Fibroblast of skin of back (primary cell): Measurements from ENCODE around the gene KNDC1.

Experiments
- DNase-seq: peaks from one replicate; pipeline ENCODE4 v3.0.0-alpha.2; 2013

KNDC1 gene

GRCh38 chr10:133191651-133192050 is 31.6 kb downstream of the KNDC1 start:
- no peak for DNase-seq

DNA sequence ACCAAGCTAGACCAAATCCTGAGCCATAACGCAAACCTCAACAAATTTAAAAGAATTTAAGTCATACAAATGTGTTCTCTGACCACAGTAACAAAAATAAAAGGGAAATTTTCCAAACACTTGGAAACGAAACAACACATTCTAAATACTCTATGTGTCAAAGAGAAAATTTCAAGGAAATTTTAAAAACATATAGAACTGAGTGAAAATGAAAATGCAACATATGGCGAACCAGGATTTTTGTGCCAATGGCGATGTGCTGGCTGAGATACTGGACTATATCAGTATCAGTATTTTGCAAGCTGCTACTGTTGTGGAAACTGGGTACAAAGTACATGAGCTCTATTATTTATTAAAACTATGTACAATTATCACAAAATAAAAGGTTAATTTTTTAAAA is 34.1 kb downstream of the KNDC1 start:
- no peak for DNase-seq

DNA sequence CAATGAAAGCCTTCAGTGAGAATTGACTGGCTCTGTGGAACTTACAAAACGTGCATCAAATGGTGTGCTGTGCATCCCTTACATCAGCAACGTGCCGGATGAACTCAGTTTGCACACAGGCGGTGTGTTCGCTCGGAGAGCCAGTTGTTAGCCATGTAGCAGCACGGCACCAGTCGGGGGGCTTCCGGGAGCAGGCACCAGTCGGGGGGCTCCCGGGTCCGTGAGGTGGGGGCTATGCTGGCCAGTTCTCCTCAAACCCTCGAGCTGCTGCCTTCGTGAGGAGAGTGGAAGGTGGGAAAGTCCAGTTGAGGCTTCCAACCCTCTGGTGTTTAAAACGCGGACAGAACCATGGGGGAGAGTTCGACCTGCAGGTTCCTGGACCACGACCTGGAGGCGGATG is 35.1 kb downstream of the KNDC1 start:
- no peak for DNase-seq

DNA sequence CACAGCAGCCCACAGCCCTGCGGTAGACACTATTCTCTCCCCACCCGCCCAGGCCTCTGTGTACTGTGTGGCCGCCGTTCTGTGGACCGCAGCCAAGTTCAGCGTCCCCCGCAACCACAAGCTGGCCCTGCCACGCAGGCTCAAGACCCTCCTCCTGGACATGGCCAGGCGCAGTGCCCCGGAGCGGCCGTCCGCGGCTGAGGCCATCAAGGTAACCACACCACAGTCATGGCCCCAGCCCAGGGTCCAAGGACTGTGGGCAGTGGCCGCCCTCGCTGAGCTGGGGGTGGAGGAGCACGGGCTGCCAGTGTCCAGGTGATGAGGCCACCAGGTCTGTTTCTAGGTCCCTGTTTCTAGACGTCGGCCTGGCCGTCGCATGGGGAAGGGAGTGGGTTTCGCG is 35.6 kb downstream of the KNDC1 start:
- no peak for DNase-seq

DNA sequence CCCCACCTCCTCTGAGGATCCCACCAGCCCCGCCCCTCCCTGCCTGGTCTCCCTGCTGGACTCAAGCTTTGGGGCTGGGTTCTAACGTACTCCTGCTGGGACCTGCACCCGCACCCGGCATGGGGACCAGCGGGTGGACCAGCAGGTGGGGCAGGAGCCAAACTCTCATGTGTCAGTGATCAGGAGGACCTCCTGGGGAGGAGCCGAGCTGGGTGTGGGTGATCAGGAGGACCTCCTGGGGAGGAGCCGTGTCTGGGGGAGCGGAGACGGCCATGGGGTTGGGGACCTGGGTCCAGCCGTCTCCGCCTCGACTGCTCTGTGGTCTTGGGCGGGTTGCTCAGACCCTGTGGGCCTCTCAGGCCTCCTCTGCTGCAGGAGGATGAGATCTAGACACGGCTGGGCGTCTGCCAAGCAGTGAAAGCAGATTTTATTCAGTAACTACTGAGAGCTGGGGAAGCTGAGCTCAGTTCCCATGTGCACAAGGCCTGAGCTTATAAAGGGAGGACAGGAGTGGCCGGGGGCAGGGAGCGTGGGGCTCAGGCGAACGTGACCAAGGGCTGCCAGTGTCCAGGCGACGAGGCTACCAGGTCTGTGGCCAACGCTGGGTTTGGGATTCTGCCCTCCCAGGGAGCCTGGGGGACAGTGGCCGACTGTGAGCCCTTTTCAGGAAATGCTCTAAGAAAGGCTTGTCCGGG is 36.3 kb downstream of the KNDC1 start:
- DNase-seq, result no peak

GRCh38 chr10:133196936-133197758 is 37.1 kb downstream of the KNDC1 start:
- DNase-seq, result no peak

DNA sequence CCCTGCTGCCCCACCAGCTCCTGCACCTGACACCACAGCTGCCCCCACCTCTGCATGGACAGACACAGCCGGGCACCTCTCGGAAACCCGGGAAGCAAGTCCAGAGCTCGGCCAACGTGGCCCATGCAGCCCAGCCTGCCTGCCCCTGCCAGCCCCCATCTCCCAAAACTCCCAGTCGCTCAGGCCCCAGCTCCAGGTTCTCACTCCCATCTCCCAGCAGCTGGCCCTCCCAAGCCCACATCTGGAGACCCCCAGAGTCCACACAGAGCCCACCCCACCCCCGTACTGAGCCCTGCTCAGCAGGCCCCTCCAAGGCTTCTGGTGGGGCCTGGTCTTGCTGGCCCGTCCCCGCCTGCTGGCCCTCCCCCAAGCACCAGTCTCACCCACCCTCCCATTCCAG is 37.8 kb downstream of the KNDC1 start:
- no peak for DNase-seq

DNA sequence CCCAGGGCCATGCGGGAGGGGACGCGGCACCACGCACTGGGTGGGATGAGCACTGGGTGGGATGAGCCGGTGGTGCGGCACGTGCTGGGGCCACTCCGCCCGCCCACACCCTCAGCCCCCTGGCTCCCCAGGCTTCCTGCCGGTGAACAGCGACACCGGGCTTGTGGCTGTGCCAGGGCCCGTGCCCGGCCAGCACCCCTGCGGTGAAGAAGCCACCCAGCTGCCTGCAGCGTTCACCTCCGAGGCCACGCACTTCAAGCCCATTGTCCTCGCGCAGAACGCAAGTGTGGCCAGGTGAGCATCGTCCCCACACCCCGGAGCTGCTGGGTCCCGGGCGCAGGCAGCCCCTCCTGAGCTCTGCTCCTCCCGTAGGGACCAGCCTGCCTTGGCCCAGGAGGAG is 38.2 kb downstream of the KNDC1 start:
- DNase-seq, result no peak

DNA sequence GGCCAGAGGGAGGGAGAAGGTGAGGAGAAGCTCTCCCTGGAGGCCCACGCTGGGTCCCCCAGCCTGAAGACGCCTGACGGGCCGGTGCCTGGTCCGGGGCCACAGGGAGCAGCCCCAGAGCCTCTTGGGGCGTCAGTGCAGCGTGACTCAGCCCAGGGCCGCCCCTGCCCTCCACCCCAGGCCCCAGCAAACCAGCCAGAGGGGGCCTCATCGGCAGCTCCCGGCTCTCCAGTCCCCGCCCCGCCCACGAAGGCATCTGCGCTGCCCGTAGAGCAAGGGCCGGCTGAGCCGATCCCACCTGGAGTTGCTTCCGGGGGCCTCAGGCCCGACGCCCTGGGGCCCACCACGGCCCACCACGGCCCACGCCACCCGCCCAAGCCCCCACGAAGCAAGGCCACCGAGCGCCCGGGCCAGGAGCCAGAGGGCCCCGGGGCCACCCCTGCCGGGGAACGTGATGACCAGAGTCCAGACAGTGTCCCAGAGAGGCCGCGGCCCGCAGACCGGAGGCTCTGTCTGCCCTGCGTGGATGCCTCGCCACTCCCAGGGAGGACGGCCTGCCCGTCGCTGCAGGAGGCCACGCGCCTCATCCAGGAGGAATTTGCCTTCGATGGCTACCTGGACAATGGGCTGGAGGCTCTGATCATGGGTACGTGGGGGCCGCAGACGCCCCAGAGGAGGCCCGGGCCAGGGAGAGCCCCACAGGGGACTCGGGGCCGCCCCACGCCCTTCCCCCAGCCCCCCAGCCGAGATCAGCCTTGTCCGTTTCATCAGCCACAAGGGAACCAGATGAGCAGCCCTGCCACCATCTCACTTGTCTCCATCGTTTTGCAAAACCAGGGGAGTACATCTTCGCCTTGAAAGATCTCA is 38.8 kb downstream of the KNDC1 start:
- no peak for DNase-seq

DNA sequence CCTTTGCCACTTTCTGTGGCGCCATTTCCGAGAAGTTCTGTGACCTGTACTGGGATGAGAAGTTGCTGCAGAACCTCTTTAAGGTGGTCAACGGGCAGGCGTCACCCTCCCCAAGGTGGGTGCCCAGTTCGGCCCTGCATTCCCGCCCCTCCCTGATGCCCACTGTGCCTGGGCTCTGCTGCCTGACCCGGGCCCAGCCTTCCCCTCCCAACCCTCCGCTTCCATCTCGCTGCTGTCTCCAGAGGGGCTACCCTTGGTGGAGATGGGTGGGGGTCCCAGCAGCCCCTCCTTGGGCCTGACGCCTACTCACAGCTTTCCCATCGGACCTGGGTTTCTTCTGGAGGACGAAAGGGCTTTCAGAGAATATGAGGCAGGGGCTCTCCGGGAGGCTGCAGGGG is 39.5 kb downstream of the KNDC1 start:
- no peak for DNase-seq

- DNase-seq, result no peak
These were observed 40.1 kb downstream of the KNDC1 start for GRCh38 chr10:133199992-133200611.

- DNase-seq, result no peak
These were observed 40.6 kb downstream of the KNDC1 start for GRCh38 chr10:133200621-133201031.

DNA sequence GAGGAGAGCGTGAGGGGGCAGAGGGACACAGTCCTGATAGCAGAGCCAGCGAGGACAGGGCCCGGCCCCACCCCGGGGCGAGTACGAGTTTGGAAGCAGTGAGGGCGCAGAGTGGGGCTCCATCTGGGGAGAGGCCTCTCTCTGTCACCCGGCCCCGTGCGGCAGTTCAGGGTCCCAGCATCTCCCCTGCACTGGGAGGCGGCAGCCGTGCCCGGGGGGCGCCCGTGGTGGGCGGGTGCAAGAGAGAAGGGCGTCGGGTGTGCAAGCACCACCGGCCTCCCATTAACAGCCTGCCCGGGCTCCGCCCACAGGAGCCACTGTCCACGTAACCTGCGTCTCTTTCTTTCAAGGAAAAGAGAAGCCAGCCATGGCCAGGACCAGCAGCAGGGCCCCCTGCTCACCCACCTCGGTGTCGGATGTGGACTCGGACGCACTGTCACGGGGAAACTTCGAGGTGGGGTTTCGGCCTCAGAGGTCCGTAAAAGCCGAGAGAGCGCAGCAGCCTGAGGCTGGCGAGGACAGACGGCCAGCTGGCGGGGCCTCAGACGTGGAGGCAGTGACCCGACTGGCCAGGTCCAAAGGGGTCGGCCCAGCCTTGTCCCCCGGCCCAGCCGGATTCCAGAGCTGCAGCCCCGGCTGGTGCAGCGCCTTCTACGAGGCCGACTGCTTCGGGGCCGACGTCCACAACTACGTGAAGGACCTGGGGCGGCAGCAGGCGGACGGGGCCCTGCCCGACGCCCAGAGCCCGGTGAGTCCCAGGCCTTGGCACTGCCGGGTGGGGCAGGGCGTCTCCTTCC is 41.3 kb downstream of the KNDC1 start:
- DNase-seq, result no peak

DNA sequence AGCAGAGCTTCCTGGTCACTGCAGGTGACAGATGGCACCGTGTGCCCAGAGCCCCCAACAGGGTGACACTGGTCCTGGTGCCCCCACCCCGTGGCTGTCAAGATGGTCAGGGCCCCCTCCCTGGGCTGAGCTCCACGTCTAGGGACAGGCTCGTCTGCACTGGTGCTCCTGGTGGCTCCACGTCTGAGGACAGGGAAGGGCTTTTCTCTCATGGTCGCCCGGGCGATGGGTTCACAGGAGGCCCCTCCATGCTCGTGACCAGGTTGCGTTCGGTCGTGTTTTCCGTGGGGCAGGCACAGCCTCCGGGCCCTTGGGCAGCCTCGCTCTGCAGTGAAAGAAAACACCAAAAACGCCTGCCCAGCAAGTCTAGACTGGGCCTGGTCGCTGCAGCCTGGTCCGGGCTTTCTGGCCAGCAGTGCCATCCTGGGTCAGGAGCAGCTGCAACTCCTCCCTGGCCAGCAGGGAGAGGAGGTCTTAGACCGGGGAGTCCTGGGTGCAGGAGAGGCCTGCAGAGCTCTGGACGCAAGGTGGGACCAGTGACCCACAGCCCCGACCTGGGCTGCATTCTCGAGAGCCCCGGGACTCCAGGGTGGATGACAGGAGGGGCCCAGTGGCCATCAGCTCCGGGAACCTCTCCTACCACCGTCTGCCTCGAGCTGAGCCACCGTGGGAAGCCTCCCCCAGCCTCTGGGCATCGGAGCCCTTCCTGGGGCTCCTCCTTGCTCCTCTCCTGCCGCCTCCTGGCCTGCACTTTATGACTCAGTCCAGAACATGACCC is 42.1 kb downstream of the KNDC1 start:
- no peak for DNase-seq

GRCh38 chr10:133202778-133203651 is 43.0 kb downstream of the KNDC1 start:
- DNase-seq, result no peak

DNA sequence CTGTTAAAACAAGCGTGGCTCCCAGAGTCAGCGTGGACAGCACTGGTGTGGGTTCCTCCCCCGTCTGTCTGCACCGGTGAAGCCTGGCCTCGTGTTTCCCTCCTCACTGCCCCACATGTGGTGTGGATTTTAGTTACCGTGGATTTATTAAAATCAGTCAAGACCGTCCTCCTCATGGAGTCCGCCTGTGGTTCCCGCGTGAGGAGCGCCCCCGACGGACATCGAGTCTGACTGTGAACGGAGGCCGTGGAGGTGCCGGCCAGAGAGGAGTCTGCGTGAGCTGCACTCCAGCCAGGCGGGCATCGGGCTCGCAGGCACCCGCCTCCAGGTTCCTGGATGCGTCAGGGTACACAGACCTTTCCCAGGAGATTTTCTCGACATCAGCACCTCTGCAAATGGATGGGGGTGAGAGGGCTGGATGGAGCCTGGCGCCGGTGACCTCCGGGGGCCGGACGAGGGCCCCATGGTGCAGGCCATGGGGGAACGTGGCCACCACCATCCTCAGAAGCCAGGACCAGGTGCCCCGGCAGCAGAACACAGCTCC is 43.7 kb downstream of the KNDC1 start:
- DNase-seq, result no peak

- DNase-seq, result no peak
These were observed 44.4 kb downstream of the KNDC1 start for GRCh38 chr10:133204226-133205015.

- no peak for DNase-seq
These were observed 45.1 kb downstream of the KNDC1 start for GRCh38 chr10:133205146-133205545.
